GM12872 (cell line): Measurements from ENCODE around the gene GGT6.

ENCODE experiments used
- CTCF ChIP-seq: IDR thresholded peaks from 3 replicates; pipeline ENCODE4 v1.5.1; 2011; ENCODE audit warnings: low read depth, mild to moderate bottlenecking, low read length, moderate library complexity; ENCODE audit not compliant: insufficient read depth

The GGT6 gene

GRCh38 chr17:4537451-4538235, 22.7 kb downstream of the GGT6 start:
- TF ChIP-seq CTCF, result no peak

GRCh38 chr17:4536742-4537411, 23.5 kb downstream of the GGT6 start:
- no peak for TF ChIP-seq CTCF

- TF ChIP-seq CTCF, result no peak
Measured at GRCh38 chr17:4536259-4536741, 24.1 kb downstream of the GGT6 start.

- TF ChIP-seq CTCF, result no peak
Measured at GRCh38 chr17:4535667-4536258, 24.6 kb downstream of the GGT6 start.

- no peak for TF ChIP-seq CTCF
Measured at GRCh38 chr17:4534928-4535666, 25.3 kb downstream of the GGT6 start.

- TF ChIP-seq CTCF, result no peak
Measured at GRCh38 chr17:4534515-4534914, 25.9 kb downstream of the GGT6 start.
